ENCODE measurements around the gene SLC7A10.

DNA sequence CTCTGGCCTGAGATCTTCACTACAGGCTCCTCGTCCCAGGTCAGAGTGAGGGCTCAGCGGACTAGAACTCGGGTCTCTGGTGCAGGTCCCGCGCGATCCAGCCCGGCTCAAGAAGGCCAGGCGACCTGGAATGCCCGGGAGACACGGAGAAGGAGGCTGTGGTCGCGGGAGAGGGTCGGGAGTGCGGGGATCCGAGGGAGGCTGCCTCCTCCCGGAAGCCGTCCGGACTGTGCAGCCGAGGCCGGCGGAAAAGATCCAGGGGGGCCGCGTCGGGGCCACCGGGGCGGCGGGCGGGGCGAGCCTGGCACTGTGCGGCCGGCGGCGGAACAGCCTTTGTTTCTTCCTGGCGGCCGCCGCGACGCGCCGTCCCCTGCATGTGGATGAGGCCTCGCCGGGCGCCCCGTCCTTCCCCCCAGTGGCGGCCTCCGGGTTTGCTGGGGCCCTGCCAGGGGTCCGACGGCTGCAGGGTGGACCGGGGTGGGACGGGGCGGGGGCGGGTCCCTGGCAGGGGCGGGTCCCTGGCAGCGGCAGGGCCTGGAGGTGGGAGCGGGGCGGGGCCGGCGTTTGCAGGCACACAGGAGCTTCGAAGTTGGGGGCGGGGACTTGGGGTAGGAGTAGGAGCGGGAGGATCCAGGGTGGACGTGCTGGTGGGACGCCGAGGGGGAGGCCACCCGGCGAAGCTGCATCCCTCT lies 1.0 kb upstream of the SLC7A10 start:
- TF ChIP-seq EP300 (IDR thresholded peaks at IDR 0.05) (no peak), CTCF (IDR thresholded peaks at IDR 0.05) (no peak)

Measured in esophagus muscularis mucosa (tissue), 3 donors.